Type B pancreatic cell (in vitro differentiated cells): ENCODE measurements around the gene FBXL19. TPM values are rescaled to one million over a fixed set of nuclear protein-coding genes. Genes with fewer than 3 reads are reported as not detected.

Experiments used
- DNase-seq: peaks from one replicate; pipeline ENCODE4 v3.0.0; 2021; ENCODE audit warnings: mixed read lengths; ENCODE audit not compliant: unreplicated experiment; ENCODE audit errors: extremely low spot score
- H3K27ac Mint-ChIP-seq: 2 replicates; pipeline ENCODE4 v1.8.0; 2021; ENCODE audit warnings: mild to moderate bottlenecking, mixed read lengths
- H3K27me3 Mint-ChIP-seq: 2 replicates; pipeline ENCODE4 v1.8.0; 2021; ENCODE audit warnings: mixed read lengths
- H3K36me3 Mint-ChIP-seq: 2 replicates; pipeline ENCODE4 v1.8.0; 2021; ENCODE audit warnings: mixed read lengths
- H3K4me1 Mint-ChIP-seq: one replicate; pipeline ENCODE4 v1.8.0; 2021; ENCODE audit warnings: mixed read lengths; ENCODE audit not compliant: unreplicated experiment
- H3K4me3 Mint-ChIP-seq: 2 replicates; pipeline ENCODE4 v1.8.0; 2021; ENCODE audit warnings: mild to moderate bottlenecking, mixed read lengths
- H3K9me3 Mint-ChIP-seq: 2 replicates; pipeline ENCODE4 v1.8.0; 2021; ENCODE audit warnings: mixed read lengths
- CTCF ChIP-seq: fragments of 200-600 bp; sonication (generic); conservative IDR thresholded peaks from 2 replicates; pipeline ENCODE4 v1.5.0; 2021; ENCODE audit warnings: antibody characterized with exemption, mild to moderate bottlenecking
- total RNA-seq: library from RNA; stranded (reverse); gene quantifications from 2 replicates; pipeline ENCODE4 v1.2.1, GENCODE V29; 2021; ENCODE audit warnings: low replicate concordance

FBXL19 gene
- total RNA-seq, 1 donor from 2014 or later, result 46.4 TPM

- TF ChIP-seq CTCF, result no peak
- no peak for DNase-seq
- Mint-ChIP-seq H3K27ac (no peak overlapping the region), H3K9me3 (no peaks in the 10 kb centered on the region), H3K27me3 (no peaks in the 10 kb centered on the region), H3K4me3 (no peak overlapping the region), H3K36me3 (no peaks in the 10 kb centered on the region), H3K4me1 (no peaks in the 10 kb centered on the region)
These were observed 63.0 kb downstream of the FBXL19 start for GRCh38 chr16:30986129-30986991.

GRCh38 chr16:30987581-30988190 lies 64.3 kb downstream of the FBXL19 start:
- Mint-ChIP-seq H3K4me3 (no peak overlapping the region), H3K36me3 (no peaks in the 10 kb centered on the region), H3K27ac (no peak overlapping the region), H3K9me3 (no peaks in the 10 kb centered on the region), H3K27me3 (no peaks in the 10 kb centered on the region), H3K4me1 (no peaks in the 10 kb centered on the region)
- TF ChIP-seq CTCF, result no peak
- DNase-seq, result no peak

- H3K4me1 Mint-ChIP-seq, result no peaks in the 10 kb centered on the region
- no peaks in the 10 kb centered on the region for H3K36me3 Mint-ChIP-seq
- no peak for TF ChIP-seq CTCF
- no peak overlapping the region for H3K27ac Mint-ChIP-seq
- H3K4me3 Mint-ChIP-seq, result no peak overlapping the region
- peaks cover 2% of the 10 kb centered on the region for H3K27me3 Mint-ChIP-seq
- DNase-seq, result no peak
- no peaks in the 10 kb centered on the region for H3K9me3 Mint-ChIP-seq
These were observed 66.2 kb downstream of the FBXL19 start for GRCh38 chr16:30989469-30990047.

DNA sequence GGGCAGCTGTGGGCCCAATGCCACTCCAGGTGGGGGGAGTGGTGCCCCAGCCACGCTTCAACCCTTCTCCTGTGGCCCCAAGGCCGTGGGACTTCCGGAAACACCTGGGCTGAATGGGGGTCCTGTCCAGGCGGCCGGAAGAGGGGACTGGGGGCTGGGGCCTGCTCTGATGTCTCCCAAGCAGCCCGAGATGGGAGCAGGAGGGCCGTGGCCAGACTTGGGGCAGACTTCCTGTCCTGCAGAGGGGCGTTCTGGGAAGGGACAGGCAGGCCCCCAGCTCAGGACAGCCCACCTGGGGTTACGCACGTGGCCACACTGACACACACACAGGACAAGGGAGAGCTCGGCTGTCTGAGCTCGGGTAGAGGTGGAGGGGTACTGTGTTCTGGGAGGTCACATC lies 66.7 kb downstream of the FBXL19 start:
- Mint-ChIP-seq H3K27ac (no peak overlapping the region), H3K27me3 (peaks cover 5% of the 10 kb centered on the region), H3K4me1 (no peaks in the 10 kb centered on the region), H3K9me3 (no peaks in the 10 kb centered on the region), H3K36me3 (no peaks in the 10 kb centered on the region), H3K4me3 (no peak overlapping the region)
- no peak for DNase-seq
- TF ChIP-seq CTCF, result no peak

DNA sequence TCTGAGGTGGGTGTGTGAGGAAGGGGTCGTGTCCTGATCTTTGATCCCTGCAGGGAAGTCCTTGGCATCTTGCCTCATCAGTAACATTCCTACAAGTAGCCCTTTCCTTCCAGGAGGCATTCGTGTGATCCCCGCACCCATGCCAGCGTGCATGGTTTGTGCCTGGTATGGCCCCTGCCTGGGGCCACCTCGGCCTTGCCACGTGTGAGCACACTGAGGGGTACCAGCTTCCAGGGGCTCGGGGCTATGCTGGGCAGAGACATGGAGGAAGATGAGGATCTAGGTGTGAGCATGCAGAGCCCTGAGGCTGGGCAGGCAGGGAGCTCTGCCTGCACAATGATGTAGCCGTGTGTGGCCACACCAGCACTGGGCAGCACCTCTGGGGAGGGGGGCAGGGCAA lies 67.7 kb downstream of the FBXL19 start:
- no peak overlapping the region for H3K4me3 Mint-ChIP-seq
- H3K4me1 Mint-ChIP-seq, result no peaks in the 10 kb centered on the region
- DNase-seq, result no peak
- no peak overlapping the region for H3K27ac Mint-ChIP-seq
- H3K36me3 Mint-ChIP-seq, result no peaks in the 10 kb centered on the region
- no peak for TF ChIP-seq CTCF
- H3K9me3 Mint-ChIP-seq, result no peaks in the 10 kb centered on the region
- peaks cover 7% of the 10 kb centered on the region for H3K27me3 Mint-ChIP-seq
